HG03108 (cell line): ENCODE data around the gene ATP1A2.

Source experiments
- ATAC-seq: cut with Tn5 transposase; IDR thresholded peaks from one replicate; pipeline ENCODE4 v1.9.1; 2021; ENCODE audit warnings: moderate library complexity; ENCODE audit not compliant: unreplicated experiment

Gene ATP1A2

GRCh38 chr1:160115545-160116282 is at the start of gene ATP1A2:
TSS of gene ATP1A2 (plus strand) at chr1:160115759. CDS start at chr1:160115862, 103 bp downstream.
- no peak for ATAC-seq

GRCh38 chr1:160066829-160067745 is 48.5 kb upstream of the ATP1A2 start:
- ATAC-seq = no peak

GRCh38 chr1:160068225-160068624 is 47.3 kb upstream of the ATP1A2 start:
- no peak for ATAC-seq

- no peak for ATAC-seq
Observed at GRCh38 chr1:160069460-160070231, 45.9 kb upstream of the ATP1A2 start, which contains the start of gene KCNJ10. TSS of gene KCNJ10 (minus strand) at chr1:160070160. CDS start at chr1:160042532, 27,628 bp downstream.

GRCh38 chr1:160070243-160071163 is 45.1 kb upstream of the ATP1A2 start:
- peak; percentile 35 for ATAC-seq

- no peak for ATAC-seq
Observed at GRCh38 chr1:160071289-160071688, 44.3 kb upstream of the ATP1A2 start.

- ATAC-seq = no peak
Observed at GRCh38 chr1:160074865-160075264, 40.7 kb upstream of the ATP1A2 start.

GRCh38 chr1:160075836-160076235 is 39.7 kb upstream of the ATP1A2 start:
- ATAC-seq = no peak

- no peak for ATAC-seq
Observed at GRCh38 chr1:160076295-160076694, 39.3 kb upstream of the ATP1A2 start.

- no peak for ATAC-seq
Observed at GRCh38 chr1:160077486-160077885, 38.1 kb upstream of the ATP1A2 start.

- no peak for ATAC-seq
Observed at GRCh38 chr1:160078512-160079195, 36.9 kb upstream of the ATP1A2 start.

GRCh38 chr1:160079448-160079847 is 36.1 kb upstream of the ATP1A2 start:
- ATAC-seq = no peak

- no peak for ATAC-seq
Observed at GRCh38 chr1:160080381-160081100, 35.0 kb upstream of the ATP1A2 start.

GRCh38 chr1:160081261-160081936 is 34.2 kb upstream of the ATP1A2 start, which contains the start of gene KCNJ9:
TSS of gene KCNJ9 (plus strand) at chr1:160081538. CDS start at chr1:160084031, 2,493 bp downstream.
- ATAC-seq = no peak

GRCh38 chr1:160082487-160082886 is 33.1 kb upstream of the ATP1A2 start:
- no peak for ATAC-seq

GRCh38 chr1:160082926-160083325 is 32.6 kb upstream of the ATP1A2 start:
- ATAC-seq = no peak

GRCh38 chr1:160083968-160084770 is 31.4 kb upstream of the ATP1A2 start:
- ATAC-seq = peak; percentile 65
